Right lobe of liver (tissue), 6 donors: ENCODE data around the gene SRP68. TPM values are rescaled to one million over a fixed set of nuclear protein-coding genes. Genes with fewer than 3 reads are reported as not detected.
"Not testable (repeated sequence)": the region's sequence is repeated elsewhere in the genome, so short reads cannot be mapped to it uniquely, and the experiment has no call there.

Experiments used
- ATAC-seq, 4 donors: fragments of 200-7000 bp; cut with Tn5 transposase; one replicate each; pipeline ENCODE4 v1.9.1; 2020; ENCODE audit warnings: mild to moderate bottlenecking in 4 of 4, moderate library complexity in 4 of 4
- DNase-seq, 3 donors: peaks; one replicate each; pipeline ENCODE4 v3.0.0-alpha.2; 2020
- H3K27ac ChIP-seq, 3 donors: fragments of 200-600 bp; one replicate each; pipeline ENCODE4 v1.8.0; 2022
- H3K27me3 ChIP-seq, 2 donors: fragments of 200-600 bp; one replicate each; pipeline ENCODE4 v1.8.0; 2022
- H3K36me3 ChIP-seq, 4 donors: fragments of 200-600 bp; sonication (generic) in 1 of 4; one replicate each; pipeline versions ENCODE4 v1.5.1 to v1.8.0; 2017 to 2022; ENCODE audit warnings: control low read depth in 1 of 4
- H3K4me1 ChIP-seq, 4 donors: fragments of 200-600 bp; sonication (generic) in 1 of 4; one replicate each; pipeline versions ENCODE4 v1.5.1 to v1.8.0; 2017 to 2022; ENCODE audit warnings: control low read depth in 1 of 4
- H3K4me3 ChIP-seq, 3 donors: fragments of 200-600 bp; one replicate each; pipeline ENCODE4 v1.8.0; 2022
- H3K9me3 ChIP-seq, 4 donors: fragments of 200-600 bp; sonication (generic) in 1 of 4; one replicate each; pipeline versions ENCODE4 v1.5.1 to v1.8.0; 2017 to 2022; ENCODE audit warnings: control low read depth in 1 of 4
- POLR2A ChIP-seq: fragments of 450-650 bp; IDR thresholded peaks from one replicate; pipeline ENCODE4 v1.6.1; 2017; ENCODE audit warnings: antibody characterized with exemption, mild to moderate bottlenecking
- WGBS: methylation state at CpG from one replicate; pipeline ENCODE4 v1.1.6; 2018; ENCODE audit warnings: low coverage, low lambda C conversion rate; ENCODE audit not compliant: insufficient coverage; ENCODE audit errors: missing lambda C conversion rate; 5-methylcytosine and 5-hydroxymethylcytosine counted together
- intact Hi-C, 2 donors: fragments of 100-400 bp; cut with DNase I; formaldehyde crosslinking; loops; one replicate each; pipeline versions ENCODE4 v1.11.2 to v1.14.1; 2022
- total RNA-seq, 6 experiments: library from RNA; depleted of rRNA in 2 of 6; stranded (reverse); fragments of >200 nt in 2 of 6; fragmentation: NEBNext Ultra II Directional in 3 of 6; extraction: Animal tissue kit (Norgen Biotek cat#: 25700) in 3 of 6; gene quantifications; one replicate each; pipeline versions ENCODE4 v1.1.0 to v1.2.4, GENCODE V29; 2016 to 2023
- TF ChIP-seq, protein P1 (sequence below), 4 donors: fragments of 200-600 bp in 3 of 4; fragments of 450-650 bp in 1 of 4; IDR thresholded peaks; one replicate each; pipeline versions ENCODE4 v1.5.1 to v1.8.0; 2016 to 2022; ENCODE audit warnings: antibody characterized with exemption in 4 of 4, mild to moderate bottlenecking in 2 of 4
- donor health status: DM: no; HTN: yes; CAD: no.
- donor health status: DM: no; HTN: no; CAD: no.
- donor health status: DM: no; HTN: no; CAD: no.
- donor health status: DM: no; HTN: yes; CAD: no.
- donor health status: DM: no; HTN: yes; CAD: no.

Gene SRP68
- total RNA-seq, 6 experiments from 2014 or later: 31.0 to 37.0 (median 35.1) TPM

DNA sequence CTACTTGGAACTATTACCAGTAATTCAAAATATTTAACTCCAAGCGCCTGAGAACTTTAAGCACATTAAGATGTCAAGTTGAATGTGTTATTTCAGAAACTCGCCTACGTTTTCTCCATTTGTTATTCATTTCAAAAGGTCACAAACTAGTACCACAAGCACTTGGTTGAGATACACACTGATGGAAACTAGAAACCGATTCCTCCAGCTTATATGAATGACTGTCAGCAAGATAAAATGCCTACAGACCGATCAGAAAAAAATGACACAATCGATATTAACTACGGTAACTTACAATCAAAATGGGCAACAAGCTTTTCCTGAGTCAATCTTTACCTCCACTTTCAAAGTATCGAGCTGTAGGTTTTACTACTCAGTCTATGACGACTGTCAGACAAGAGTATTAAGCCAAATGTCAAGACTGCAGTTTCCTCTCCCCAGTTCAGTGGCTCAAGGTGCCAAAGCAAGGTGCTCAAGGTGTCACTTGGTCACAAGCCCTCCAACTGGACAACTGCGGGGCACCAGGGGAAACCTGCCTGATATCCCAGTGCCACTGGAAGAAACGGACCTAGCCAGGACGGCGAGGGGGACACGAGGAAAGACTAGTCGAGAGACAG, 678 bp downstream of the SRP68 start:
- 7% methylated on average over 15 of the region's 15 CpGs for WGBS
- peaks cover 0 to 12% (median 0%) of the 10 kb centered on the region in 4 donors for H3K4me1 ChIP-seq
- TF ChIP-seq POLR2A: no peak
- TF ChIP-seq, protein P1, sequence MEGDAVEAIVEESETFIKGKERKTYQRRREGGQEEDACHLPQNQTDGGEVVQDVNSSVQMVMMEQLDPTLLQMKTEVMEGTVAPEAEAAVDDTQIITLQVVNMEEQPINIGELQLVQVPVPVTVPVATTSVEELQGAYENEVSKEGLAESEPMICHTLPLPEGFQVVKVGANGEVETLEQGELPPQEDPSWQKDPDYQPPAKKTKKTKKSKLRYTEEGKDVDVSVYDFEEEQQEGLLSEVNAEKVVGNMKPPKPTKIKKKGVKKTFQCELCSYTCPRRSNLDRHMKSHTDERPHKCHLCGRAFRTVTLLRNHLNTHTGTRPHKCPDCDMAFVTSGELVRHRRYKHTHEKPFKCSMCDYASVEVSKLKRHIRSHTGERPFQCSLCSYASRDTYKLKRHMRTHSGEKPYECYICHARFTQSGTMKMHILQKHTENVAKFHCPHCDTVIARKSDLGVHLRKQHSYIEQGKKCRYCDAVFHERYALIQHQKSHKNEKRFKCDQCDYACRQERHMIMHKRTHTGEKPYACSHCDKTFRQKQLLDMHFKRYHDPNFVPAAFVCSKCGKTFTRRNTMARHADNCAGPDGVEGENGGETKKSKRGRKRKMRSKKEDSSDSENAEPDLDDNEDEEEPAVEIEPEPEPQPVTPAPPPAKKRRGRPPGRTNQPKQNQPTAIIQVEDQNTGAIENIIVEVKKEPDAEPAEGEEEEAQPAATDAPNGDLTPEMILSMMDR (IDR thresholded peaks at IDR 0.05): no peak
- peak in 2 of 4 donors; percentile 2 to 7 for ATAC-seq
- H3K36me3 ChIP-seq: peaks cover 0 to 25% (median 9%) of the 10 kb centered on the region in 4 donors
- peaks cover 20 to 25% of the 10 kb centered on the region in 2 donors for H3K27me3 ChIP-seq
- H3K27ac ChIP-seq: peak overlapping the region; percentile 26 to 49 (median 47)
- H3K9me3 ChIP-seq: no peaks in the 10 kb centered on the region
- peak overlapping the region; percentile 59 to 83 (median 77) for H3K4me3 ChIP-seq
- peak in 1 of 3 donors; percentile 50 for DNase-seq
- intact Hi-C loops: no loop called here

DNA sequence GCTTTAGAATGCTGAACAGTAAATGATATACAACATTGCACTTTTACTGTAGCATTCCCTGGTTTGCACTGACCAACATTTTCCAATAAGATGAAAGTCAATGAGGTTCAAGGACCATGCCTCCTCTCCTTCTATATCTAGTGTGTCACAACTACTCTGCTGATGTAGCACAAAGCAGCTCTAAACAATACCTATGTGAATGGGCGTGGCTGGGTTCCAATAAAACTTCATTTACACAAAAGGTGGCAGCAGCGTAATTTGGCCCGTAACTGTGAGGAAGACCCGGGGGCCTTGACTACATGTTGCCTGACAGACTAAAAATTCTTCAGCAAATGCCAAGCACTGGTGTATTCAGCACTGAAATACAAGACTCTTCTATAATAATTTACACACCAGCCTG, 6.5 kb downstream of the SRP68 start:
- Histone ChIP-seq H3K36me3 (peaks cover 20 to 78% (median 47%) of the 10 kb centered on the region in 4 donors), H3K4me3 (no peak overlapping the region), H3K4me1 (peaks cover 0 to 5% (median 0%) of the 10 kb centered on the region in 4 donors), H3K9me3 (no peaks in the 10 kb centered on the region), H3K27me3 (no peaks in the 10 kb centered on the region), H3K27ac (no peak overlapping the region)
- no peak for TF ChIP-seq POLR2A
- TF ChIP-seq, protein P1 (IDR thresholded peaks at IDR 0.05): no peak
- ATAC-seq: no peak
- intact Hi-C loops: no loop called here
- no peak for DNase-seq
- WGBS: 90% methylated on average over 2 of the region's 4 CpGs

DNA sequence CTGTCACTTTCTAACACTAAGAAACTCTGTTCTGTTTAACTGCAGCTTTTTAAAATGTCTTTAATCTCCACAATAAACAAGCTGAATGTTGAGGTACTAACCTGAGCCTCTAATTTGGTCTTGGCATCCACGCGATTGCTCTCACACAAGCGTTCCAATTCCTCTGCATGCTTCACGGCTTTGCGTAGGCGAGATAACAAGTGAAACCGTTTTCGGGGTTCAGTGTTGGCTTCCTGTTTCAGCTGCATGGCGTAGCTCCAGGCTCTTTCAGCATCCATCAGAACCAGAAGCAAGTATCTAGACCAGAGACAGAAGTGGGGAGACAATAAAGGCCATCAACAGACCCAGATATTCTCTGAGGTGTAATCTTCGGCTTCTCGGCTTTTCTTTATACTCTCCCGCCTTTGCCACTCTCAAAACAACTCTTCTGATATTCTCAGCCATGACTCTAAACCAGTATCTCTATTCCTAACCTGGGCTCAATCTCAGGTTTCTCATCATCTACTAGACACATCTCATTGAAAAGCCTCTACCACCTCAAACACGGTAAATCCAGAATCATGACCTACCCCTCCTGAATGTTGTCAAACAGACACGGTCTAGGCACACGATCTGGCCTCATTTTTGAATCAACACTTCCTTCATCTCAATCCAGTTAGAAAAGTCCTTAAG, 8.3 kb downstream of the SRP68 start:
- TF ChIP-seq, protein P1 (IDR thresholded peaks at IDR 0.05): no peak
- no peak for TF ChIP-seq POLR2A
- 84% methylated on average over 14 of the region's 15 CpGs for WGBS
- no peak for ATAC-seq
- Histone ChIP-seq H3K27ac (no peak overlapping the region), H3K27me3 (no peaks in the 10 kb centered on the region), H3K36me3 (peaks cover 32 to 93% (median 57%) of the 10 kb centered on the region in 4 donors), H3K9me3 (no peaks in the 10 kb centered on the region), H3K4me1 (no peaks in the 10 kb centered on the region), H3K4me3 (no peak overlapping the region)
- intact Hi-C loops: no loop called here
- no peak for DNase-seq

DNA sequence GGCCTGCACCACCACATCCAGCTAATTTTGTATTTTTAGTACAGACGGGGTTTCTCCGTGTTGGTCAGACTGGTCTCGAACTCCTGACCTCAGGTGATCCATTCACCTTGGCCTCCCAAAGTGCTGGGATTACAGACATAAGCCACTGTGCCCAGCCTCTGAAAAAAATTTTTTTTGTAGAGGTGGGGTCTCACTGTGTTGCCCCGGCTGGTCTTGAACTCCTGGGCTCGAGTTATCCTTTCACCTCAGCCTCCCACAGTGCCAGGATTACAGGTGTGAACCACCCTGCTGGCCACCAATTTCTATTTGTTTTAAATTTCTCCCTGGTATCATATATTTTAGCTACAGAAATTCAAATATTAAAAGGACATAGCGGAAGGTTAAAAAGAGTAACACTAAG, 14.1 kb downstream of the SRP68 start:
- DNase-seq, H3K27ac ChIP-seq, ATAC-seq, intact Hi-C loops, H3K4me3 ChIP-seq, H3K9me3 ChIP-seq, H3K27me3 ChIP-seq, H3K4me1 ChIP-seq: not testable (repeated sequence)
- H3K36me3 ChIP-seq: peaks cover 28 to 92% (median 53%) of the 10 kb centered on the region in 4 donors
- 92% methylated on average over 5 of the region's 6 CpGs for WGBS

DNA sequence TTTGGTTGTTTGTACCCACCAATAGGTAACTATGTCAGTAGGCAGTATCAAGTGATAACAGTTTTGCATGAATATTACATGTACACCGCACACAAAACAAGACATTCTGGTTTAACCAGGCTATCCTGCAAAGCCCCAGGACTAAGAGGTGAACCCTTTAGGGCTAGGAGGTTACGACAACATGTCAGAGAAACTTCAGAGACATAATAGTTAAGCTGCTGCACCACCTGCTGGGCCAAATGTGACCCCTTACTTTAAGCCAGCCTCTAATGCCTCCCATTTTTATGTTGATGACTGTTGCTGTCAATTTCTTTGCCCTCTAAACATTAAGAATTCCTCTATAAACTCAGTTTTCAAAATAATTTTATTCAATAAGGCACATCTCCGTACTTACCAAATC, 15.4 kb downstream of the SRP68 start:
- H3K4me1 ChIP-seq: no peaks in the 10 kb centered on the region
- no peaks in the 10 kb centered on the region for H3K27me3 ChIP-seq
- no peaks in the 10 kb centered on the region for H3K9me3 ChIP-seq
- DNase-seq: no peak
- 67% methylated on average over 1 of the region's 3 CpGs for WGBS
- H3K4me3 ChIP-seq: no peak overlapping the region
- H3K27ac ChIP-seq: no peak overlapping the region
- peaks cover 25 to 94% (median 51%) of the 10 kb centered on the region in 4 donors for H3K36me3 ChIP-seq
- intact Hi-C loops: no loop called here
- TF ChIP-seq, protein P1 (IDR thresholded peaks at IDR 0.05): no peak
- no peak for TF ChIP-seq POLR2A
- ATAC-seq: no peak
